ENCODE results near the gene NCOA4.
"Not testable (repeated sequence)": the region's sequence is repeated elsewhere in the genome, so short reads cannot be mapped to it uniquely, and the experiment has no call there.

NCOA4 gene

DNA sequence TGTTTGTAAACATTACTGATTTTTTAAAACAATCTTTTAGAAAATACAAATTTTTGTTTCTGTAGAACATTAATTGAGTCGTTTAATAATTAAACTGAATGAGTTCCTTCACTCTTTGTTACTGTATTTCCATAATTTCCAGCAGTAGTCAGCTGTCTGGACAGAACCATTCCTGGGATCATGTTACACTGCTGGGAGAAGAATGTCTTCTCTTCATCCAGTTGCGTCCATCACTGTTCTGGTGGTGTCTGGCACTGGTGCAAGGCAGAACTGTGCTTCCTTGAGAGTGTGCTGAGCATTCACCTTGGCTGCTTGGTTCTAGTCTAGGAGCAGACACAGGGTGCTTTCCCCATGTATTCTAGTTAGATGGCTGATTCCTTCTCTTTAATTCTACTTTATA is 46.0 kb downstream of the NCOA4 start:
- not testable (repeated sequence) for DNase-seq (ENCODE audit: low read depth, low spot score)

DNA sequence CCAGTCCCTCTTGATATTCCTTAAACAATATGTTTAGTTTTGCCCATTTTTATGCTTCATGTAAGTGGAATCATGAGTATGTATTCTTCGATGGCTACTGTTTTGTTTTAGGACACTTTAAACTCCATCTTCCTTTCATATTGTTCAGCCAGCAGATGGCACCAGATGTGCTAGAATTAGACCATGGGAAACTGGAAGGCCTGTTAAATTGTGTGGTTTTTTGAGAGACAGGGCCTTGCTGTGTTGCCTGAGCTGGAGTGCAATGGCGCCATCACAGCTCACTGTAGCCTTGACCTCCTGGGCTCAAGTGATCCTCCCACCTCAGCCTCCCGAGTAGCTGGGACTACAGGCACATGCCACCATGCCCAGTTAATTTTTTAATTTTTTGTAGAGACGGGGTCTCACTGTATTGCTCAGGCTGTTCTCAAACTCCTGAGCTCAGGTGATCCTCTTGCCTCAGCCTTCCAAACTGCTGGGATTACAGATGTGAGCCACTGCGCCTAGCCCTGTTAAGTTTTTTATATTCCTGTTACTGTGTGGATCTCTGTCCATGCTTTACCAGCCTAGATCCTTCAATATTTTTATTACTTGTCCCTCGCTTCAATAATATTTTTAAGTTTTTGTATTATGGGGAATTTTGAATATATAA is 46.8 kb downstream of the NCOA4 start:
- not testable (repeated sequence) for DNase-seq (ENCODE audit: low read depth, low spot score)

DNA sequence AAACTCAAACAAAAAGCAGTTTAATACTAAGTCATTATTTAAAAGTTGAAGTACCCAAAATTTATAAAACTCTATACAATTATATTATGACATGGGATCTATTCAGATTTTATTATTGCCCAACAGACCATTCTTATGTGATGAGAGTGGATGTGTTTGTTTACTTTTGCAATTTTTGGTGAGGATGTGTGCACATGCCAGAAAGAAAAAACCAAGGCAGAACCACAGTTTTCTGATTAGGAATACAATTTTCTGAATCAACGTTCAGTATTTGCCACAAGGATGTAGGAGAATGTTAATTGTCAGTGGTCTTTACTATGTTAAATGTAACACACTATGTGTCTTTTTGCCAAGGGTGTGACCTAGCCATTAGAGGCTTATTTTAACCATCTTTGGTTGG is 49.1 kb downstream of the NCOA4 start:
- DNase-seq (ENCODE audit: low read depth, low spot score) = not testable (repeated sequence)

DNA sequence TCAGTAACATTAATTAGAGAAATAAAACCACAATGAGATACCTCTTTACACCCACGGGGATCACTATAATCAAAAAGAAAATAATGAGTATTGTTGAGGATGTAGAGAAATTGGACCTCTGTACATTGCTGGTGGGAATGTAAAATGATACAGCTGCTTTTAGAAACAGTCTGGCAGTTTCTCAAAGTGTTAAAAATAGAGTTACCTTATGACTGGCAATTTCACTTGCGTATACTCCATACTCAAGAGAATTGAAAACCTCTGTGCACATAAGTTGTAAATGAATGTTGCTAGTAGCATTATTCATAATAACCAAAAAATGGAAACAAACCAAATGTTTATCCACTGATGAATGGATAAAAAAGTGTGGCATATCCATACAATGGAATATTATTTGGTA is 51.9 kb downstream of the NCOA4 start:
- not testable (repeated sequence) for DNase-seq (ENCODE audit: low read depth, low spot score)

DNA sequence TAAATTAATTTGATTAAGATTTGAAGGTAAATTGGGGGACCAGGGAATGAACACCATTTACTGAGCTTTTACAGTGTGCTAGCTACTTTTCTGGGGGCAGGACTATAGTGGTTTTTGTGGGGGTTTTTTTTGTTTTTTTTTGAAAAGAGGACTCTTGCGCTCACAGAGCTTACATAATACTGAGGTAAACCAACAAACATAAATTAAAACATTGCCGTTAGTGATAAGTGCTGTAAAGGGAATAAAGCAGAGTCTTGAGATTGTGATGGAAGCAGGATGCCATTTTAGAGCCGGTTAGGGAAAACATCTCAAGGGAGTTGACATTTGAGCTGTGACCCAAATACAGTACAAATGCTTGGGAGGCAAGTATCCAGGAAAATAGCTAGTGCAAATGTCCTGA is 56.4 kb downstream of the NCOA4 start:
- DNase-seq (ENCODE audit: low read depth, low spot score) = not testable (repeated sequence)

DNA sequence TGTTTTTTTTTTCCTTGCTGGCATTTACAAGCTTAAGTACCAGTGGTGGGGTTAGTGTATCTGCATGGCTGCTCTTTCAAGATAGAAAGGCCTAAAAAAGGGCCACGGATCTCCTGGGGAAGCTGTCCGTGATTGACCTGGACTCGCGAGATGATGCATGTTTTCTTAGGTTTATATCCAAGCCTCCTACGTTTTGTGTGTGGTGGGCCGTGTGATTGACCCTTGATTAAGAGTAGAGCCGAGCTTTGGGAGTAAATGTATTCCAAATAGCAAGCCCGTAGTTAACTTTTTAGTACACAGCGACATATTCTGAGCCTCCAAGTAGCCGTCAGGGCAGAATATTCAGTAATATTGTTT is 57.6 kb downstream of the NCOA4 start:
- not testable (repeated sequence) for DNase-seq (ENCODE audit: low read depth, low spot score)

DNA sequence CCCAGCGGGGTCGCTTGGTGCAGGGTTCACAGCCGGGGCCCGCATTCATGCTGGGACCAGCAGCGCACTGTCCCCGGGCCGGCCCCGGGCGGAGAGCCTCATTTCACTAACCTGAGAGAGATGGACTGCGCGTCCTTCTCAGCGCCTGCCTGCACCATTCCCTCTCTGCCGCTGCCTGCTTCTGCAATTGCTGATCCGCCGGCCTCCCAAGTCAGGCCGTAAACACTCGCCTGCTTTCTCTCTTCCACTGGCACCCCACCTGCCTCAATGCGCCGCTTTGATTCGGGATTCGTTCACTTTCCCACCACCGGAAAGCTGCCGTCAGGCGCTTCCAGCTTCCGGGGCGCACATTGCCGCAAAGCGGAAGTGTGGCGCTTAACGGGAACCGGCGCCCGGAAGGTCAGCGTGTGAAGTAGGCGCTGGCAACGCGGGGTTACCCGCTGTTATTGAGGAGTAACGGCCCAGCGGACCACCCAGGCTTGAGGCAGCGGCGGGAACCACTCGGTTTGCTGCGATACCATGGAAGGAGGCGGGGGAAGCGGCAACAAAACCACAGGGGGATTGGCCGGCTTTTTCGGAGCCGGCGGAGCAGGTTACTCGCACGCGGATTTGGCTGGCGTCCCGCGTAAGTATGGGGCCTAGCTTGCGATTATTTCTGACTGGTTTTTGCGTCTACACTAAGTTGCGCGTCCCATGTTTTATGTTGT is 58.2 kb downstream of the NCOA4 start, which contains the start of gene TIMM23:
Gene TIMM23, plus strand, starts transcription at position 384 of the 707 bp plus-strand sequence. Its CDS starts 136 bp downstream, at position 520.
- not testable (repeated sequence) for DNase-seq (ENCODE audit: low read depth, low spot score)

DNA sequence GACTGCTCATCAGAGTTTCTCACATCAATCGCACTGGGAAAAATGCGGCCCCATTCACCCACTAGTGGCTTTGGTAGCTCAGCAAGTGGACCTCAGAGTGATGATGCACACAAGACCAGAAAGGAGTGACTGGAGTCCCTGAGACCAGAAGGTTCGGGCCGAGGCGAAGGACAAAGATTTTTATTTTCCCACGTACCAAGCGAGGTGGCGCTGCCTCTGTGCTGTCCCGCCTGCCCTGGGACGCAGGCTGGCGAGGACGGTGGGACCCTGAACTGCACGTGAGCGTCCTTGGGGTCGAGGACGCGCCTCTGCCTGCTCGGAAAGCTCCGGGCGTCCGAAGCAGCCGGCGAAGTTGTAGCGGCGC is 58.7 kb downstream of the NCOA4 start:
- not testable (repeated sequence) for DNase-seq (ENCODE audit: low read depth, low spot score)

DNA sequence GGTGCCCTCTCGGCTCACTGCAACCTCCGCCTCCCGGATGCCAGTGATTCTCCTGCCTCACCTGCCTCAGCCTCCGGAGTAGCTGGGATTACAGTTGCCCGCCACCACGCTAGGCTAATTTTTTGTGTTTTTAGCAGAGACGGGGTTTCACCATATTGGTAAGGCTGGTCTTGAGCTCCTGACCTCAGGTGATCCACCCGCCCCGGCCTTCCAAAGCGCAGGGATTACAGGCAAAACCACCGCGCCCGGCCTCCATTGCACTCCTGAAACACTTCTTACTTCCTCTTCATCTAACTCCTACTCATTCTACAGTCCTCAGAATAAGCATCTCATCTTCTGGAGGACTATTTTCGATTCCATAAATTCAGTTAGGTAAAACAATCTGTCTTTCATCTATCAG is 59.4 kb downstream of the NCOA4 start:
- DNase-seq (ENCODE audit: low read depth, low spot score) = not testable (repeated sequence)

DNA sequence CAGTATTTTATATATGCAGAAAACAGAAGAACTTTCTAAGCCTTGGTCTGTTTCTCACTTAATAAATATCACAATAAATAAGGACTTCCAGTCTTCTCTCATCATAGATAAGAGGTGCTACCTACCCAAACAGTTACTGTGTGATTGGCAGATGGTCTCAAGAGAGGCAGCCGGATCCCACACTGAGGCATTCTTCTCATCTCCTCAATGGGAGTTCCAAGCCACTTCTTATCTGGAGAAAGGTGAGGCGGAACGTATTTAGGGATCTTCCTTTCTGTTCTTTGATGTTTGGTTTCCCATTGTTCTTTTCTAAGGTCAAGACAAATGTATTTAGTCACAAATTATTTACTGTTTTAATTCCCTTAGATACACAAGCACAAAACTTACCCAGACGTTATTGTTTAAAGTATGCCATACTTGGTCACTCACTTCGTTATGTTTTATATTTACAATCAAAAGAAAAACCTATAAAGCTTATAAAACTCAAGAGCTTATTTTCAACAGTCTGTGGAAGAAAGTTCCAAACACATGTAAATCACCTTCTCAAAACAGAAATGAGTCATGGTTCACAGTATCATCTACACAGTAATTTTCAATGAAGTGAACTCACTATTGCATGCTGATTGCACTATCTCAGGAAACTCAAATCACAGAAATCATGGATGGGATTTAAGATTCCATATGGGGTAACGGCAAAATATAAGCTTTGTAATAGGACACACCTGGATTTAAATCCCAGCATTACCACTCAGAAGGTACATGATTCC is 67.6 kb downstream of the NCOA4 start:
- not testable (repeated sequence) for DNase-seq (ENCODE audit: low read depth, low spot score)

DNA sequence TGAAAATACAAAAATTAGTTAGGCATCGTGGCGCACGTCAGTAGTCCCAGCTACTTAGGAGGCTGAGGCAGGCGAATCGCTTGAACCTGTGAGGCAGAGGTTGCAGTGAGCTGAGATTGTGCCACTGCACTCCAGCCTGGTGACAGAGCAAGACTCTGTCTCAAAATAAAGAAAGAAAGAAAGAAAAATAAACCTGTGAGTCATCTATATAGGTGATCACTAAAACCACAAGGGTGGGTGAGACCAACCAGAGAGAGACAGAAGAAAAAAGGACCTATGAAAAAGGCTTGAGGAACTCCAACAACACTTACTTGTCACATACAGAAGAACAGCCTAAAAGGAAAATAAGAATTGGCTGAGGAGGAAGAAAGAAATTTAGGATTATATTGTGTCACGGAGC is 72.5 kb downstream of the NCOA4 start:
- DNase-seq (ENCODE audit: low read depth, low spot score) = not testable (repeated sequence)

DNA sequence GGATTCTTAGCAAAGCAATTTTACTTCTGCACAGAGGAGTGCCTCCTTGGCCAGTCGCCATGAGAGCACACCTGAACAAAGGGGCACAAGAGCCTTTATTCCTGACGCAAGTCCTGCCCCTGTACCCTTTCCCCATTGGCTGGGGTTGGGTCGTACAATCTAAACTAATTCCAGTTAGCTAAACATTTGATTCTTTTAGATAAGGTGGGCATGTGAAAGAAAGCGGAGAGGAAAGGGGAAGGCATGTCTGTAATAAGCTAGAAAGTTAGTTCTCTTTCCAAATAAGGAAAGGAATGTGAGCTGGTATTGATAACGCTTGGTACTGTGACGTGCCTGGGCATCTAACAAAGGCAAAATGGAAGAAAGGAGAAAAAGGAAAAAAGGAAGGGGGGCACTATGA is 73.8 kb downstream of the NCOA4 start:
- DNase-seq (ENCODE audit: low read depth, low spot score) = not testable (repeated sequence)

All from brain pericyte (primary cell).